KOPT-K1 (cell line): ENCODE results near the gene RBBP4.

Source experiments
- H3K27ac ChIP-seq: fragments of 200-600 bp; sonication (generic); 2 replicates; pipeline ENCODE4 v1.5.1; 2016; ENCODE audit warnings: antibody characterized with exemption, mild to moderate bottlenecking, low read depth, low read length; ENCODE audit not compliant: poor library complexity, severe bottlenecking
- H3K36me3 ChIP-seq: fragments of 200-600 bp; sonication (generic); 2 replicates; pipeline ENCODE4 v1.5.1; 2017; ENCODE audit warnings: antibody characterized with exemption, mild to moderate bottlenecking, low read length, moderate library complexity; ENCODE audit not compliant: insufficient read depth
- H3K9me3 ChIP-seq: fragments of 200-600 bp; sonication (generic); 2 replicates; pipeline ENCODE4 v1.5.1; 2017; ENCODE audit warnings: antibody characterized with exemption, low read length, mild to moderate bottlenecking; ENCODE audit not compliant: insufficient read depth, poor library complexity, severe bottlenecking

The RBBP4 gene

DNA sequence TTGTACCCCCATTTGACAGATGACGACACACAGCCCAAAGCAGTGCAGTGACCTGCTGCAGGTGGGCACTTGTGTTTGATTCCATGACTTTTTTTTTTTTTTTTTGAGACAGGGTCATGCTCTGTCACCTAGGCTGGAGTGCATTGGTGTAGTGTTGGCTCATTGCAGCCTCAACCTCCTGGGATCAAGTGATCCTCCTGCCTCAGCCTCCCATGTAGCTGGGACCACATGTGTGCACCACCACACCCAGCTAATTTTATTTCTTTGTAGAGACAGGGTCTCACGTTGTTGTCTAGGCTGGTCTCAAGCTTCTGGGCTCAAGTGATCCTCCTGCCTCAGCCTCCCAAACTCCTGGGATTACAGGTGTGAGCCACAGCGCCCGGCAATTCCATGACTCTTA lies 66.5 kb downstream of the RBBP4 start:
- H3K9me3 ChIP-seq = no peaks in the 10 kb centered on the region
- no peaks in the 10 kb centered on the region for H3K36me3 ChIP-seq
- no peak overlapping the region for H3K27ac ChIP-seq

- no peaks in the 10 kb centered on the region for H3K9me3 ChIP-seq
- H3K27ac ChIP-seq = no peak overlapping the region
- H3K36me3 ChIP-seq = no peaks in the 10 kb centered on the region
Measured at GRCh38 chr1:32718036-32718435, 67.0 kb downstream of the RBBP4 start.

DNA sequence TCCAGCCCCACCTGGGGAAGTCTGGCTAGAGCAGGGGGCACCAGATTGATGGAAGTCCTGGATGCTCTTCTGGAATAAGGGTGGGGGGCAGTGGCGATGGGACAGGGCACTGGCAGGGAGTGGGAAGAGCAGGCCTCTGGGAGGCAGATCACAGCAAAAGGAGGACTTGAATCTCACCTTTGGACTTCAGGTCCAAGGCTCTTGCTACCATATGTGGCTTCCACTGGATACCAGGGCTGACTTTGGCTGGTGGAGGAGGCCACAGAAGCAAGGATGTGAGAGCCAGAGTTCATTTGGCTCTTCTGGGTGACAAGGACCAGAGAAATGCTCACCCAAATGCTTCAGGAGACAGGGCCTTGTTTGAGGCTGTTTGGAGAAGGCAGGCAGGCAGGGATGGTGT lies 67.5 kb downstream of the RBBP4 start:
- Histone ChIP-seq H3K27ac (no peak overlapping the region), H3K9me3 (no peaks in the 10 kb centered on the region), H3K36me3 (no peaks in the 10 kb centered on the region)

DNA sequence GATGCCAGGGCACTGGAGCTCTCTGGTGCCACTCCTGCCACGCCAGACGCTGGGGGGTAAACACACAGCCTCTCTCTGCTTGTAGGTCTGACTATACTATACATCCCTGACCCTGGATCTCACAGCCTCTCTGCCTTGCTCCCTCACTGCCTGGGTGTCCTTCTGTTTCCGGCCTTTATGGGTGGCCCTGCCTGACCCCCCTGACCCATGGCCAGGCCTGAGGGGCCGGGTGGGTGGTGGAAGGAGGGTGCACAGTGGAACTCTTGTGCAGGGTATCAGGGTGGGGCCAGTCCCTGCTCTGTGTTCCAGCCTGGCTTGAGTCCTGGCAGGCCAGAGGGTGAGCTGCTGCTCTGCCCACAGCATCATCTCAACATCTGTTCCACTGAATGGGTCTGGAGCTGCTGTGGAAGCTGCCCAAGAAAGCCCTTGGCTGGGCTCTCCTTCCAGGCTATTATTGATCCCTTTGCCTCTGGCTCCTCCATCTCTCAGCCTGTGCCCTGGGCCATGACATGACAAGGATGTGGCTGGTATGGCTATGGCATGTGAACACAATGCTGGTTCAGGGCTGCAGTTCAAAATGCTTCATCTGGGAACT lies 68.8 kb downstream of the RBBP4 start:
- H3K27ac ChIP-seq = no peak overlapping the region
- no peaks in the 10 kb centered on the region for H3K36me3 ChIP-seq
- H3K9me3 ChIP-seq = no peaks in the 10 kb centered on the region

DNA sequence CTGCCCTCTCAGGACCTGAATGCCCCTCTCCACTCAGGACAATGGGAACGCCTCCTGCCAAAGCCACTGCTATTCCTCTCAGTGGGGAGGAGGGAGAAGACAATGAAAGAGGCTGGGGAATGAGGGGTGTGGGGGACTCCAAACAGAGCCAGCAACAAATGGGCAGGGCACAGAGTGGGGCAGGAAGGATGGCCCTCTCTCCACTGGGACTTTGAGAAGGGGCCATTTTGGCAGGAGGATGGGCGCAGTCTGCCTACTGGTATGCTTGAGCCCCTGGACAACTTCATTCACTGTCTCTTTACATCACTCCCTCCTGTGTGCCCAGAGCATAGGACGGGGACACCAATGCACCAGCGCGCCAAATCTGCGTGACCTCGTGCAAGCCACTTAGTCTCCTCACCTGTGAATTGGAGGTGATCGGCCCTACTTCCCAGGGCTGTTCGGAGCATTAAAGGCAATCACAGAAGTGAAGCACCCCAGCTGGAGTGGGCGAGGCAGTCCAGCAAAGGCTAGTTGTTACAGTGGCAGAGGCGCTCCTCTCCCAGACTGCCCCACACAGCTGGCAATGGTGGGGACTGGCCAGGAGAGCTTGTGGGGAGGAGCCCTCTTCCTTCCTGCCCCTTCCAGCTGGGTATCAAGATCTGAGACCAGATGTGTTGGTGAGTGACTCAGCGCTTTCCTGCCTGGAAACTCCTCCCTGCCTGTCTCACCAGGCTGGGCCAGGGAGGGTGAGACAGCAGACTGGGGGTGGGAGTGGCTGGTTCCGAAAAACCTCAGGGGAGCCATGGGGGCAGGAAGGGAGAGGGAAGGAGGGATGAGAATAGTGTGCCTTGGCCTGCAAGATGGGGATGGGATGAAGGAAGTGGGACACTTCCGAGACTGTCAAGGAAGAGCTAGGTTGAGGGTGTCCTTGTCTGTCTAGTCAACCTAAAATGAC lies 73.9 kb downstream of the RBBP4 start:
- Histone ChIP-seq H3K36me3 (no peaks in the 10 kb centered on the region), H3K27ac (peak overlapping the region; percentile 37), H3K9me3 (no peaks in the 10 kb centered on the region)

DNA sequence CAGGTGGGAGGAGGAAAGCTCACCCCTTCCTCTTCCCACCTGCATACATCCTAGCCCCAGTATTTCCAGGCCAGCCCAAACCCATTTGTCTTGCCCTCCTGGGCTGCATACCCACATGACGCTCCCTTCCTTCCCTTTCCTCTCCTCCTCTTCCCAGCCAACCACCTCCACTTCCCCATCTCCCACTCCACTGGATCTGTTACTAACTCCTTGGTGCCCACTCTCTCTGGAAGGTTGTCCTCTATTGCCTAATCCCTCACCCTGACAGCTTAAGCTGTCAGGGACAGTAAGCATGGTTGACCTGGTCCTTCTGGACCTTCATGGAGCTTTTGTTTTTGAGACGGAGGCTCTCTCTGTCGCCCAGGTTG lies 74.6 kb downstream of the RBBP4 start:
- Histone ChIP-seq H3K36me3 (no peaks in the 10 kb centered on the region), H3K27ac (peak overlapping the region; percentile 37), H3K9me3 (no peaks in the 10 kb centered on the region)

- H3K27ac ChIP-seq = no peak overlapping the region
- no peaks in the 10 kb centered on the region for H3K9me3 ChIP-seq
- H3K36me3 ChIP-seq = no peaks in the 10 kb centered on the region
Measured at GRCh38 chr1:32727876-32728275, 76.9 kb downstream of the RBBP4 start.

DNA sequence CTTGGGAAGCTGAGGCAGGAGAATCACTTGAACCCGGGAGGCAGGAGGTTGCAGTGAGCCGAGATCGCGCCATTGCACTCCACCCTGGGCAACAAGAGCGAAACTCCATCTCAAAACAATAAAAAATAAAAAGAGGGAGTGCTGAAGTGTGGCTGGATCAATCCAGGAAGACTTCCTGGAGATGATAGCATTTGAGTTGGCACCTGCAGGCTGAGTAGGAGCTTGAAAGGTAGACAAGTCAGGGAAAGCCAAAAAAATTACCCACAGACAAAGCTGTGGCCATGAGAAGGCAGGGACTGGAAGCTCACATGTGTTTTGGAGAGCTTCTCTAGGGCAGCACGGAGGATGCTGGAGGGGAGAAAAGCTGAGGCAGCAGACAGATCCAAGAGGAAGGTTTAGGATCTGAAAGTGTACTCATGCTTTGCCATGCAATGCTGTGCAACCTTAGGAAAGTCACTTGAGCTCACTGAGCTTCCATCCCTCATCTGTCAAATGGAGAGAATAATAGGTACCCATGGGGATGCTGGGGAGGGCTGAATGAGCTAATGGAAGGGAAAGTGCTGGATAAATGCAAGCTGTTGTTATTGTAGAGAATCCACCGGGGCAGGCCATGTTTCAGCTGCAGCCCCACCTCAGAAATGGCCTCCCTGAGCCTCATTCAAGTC lies 77.5 kb downstream of the RBBP4 start:
- no peak overlapping the region for H3K27ac ChIP-seq
- no peaks in the 10 kb centered on the region for H3K36me3 ChIP-seq
- H3K9me3 ChIP-seq = no peaks in the 10 kb centered on the region

DNA sequence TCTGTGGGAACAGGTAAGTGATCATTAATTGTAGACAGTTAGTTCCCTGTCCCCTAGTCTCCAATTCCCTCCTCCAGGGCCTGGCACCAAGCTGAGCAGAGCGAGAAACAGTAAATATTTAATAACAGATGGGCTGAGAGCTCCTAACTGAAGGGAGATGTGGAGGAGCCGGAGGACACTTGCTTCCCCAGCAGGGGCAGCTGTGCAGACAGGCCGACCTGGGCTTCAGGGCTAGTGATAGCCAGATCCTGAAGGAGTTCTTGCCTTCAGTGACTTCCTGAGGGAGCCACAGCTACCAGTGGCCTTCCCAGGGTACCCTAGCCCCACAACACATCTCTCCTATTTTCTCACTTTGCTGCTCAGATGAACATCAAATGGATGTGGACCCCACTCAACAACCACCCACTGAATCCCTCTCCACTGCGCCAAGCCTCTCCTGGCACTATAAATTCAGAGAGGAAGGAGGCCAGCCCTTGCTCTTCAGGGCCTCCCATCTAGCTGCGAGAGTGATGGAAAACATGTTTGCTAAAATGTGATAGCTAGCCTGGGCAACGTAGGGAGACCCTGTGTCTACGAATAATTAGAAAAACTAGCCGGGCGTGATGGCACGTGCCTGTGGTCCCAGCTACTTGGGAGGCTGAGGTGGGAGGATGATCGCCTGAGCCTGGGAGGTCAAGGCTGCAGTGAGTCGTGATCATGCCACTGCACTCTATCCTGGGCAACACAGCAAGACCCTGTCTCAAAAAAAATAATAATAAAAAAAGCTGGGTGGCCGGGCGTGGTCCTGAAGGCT lies 78.4 kb downstream of the RBBP4 start:
- no peak overlapping the region for H3K27ac ChIP-seq
- H3K9me3 ChIP-seq = no peaks in the 10 kb centered on the region
- no peaks in the 10 kb centered on the region for H3K36me3 ChIP-seq

DNA sequence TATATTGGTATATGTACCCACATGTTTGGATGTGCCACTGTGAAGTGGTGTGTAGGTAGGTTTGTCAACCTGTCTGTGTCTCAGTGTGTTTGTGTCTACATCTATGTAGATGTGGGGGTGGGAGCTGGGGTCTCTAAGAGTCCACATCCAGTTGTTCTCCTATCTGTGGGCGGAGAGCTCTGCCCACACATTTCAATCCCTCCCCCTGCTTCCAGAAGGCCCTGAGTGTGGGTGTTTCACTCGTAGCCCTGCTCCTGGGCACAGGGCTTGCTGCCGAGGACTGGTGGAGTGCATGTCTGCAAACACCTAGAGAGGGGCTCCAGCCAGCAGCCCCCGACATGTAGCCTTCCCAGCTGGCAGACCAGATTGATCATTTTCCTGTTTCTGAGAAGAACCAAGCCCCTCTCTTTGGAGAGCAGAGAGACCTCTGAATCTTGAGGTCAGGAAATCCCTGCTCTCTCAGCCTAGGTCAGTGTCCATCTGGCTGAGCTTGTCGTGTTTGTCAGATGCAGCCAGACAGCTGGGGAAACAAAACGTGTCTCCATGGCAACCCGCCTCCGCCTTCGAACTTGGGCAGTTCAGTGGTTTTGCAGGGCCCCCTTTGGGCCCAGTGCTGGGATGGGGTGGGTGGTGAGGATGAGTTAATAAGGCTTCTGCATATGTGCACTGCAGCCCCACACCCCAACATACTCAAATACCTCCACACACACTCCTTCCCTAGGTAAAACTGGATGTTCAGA lies 82.7 kb downstream of the RBBP4 start:
- Histone ChIP-seq H3K9me3 (no peaks in the 10 kb centered on the region), H3K27ac (no peak overlapping the region), H3K36me3 (no peaks in the 10 kb centered on the region)
